PC-3 (cell line): ENCODE measurements around the gene ASCC2.

Experiments
- EZH2 ChIP-seq: fragments of 300-600 bp; sonication (generic); IDR thresholded peaks from one replicate; pipeline ENCODE4 v1.6.1; 2017; ENCODE audit warnings: antibody characterized with exemption, mild to moderate bottlenecking, low read length; ENCODE audit not compliant: unreplicated experiment
- EZH2phosphoT487 ChIP-seq: fragments of 300-600 bp; sonication (generic); IDR thresholded peaks from 2 replicates; pipeline ENCODE4 v1.6.1; 2018; ENCODE audit warnings: mild to moderate bottlenecking, antibody characterized with exemption, low read length, borderline replicate concordance
- TF ChIP-seq, protein P1 (sequence below): fragments of 300-600 bp; sonication (generic); conservative IDR thresholded peaks from 2 replicates; pipeline ENCODE4 v1.5.1; 2017; ENCODE audit warnings: antibody characterized with exemption, low read depth, mild to moderate bottlenecking, low read length

DNA sequence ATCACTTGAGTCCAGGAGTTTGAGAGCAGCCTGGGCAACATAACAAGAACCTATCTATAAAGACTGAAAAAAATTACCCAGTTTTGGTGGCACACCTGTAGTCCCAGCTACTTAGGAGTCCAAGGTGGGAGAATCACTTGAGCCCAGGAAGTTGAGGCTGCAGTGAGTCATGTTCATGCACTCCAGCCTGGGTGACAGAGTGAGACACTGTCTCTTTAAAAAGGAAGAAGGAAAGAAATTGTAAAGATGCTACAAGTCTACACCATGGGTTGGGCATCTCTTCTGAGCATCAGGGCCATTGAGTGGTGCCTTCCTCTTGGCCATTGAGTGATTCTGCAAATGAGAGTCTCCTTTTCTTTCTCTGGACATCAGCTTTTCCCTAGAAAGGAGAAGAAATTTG lies 29.2 kb upstream of the ASCC2 start:
- TF ChIP-seq, protein P1, sequence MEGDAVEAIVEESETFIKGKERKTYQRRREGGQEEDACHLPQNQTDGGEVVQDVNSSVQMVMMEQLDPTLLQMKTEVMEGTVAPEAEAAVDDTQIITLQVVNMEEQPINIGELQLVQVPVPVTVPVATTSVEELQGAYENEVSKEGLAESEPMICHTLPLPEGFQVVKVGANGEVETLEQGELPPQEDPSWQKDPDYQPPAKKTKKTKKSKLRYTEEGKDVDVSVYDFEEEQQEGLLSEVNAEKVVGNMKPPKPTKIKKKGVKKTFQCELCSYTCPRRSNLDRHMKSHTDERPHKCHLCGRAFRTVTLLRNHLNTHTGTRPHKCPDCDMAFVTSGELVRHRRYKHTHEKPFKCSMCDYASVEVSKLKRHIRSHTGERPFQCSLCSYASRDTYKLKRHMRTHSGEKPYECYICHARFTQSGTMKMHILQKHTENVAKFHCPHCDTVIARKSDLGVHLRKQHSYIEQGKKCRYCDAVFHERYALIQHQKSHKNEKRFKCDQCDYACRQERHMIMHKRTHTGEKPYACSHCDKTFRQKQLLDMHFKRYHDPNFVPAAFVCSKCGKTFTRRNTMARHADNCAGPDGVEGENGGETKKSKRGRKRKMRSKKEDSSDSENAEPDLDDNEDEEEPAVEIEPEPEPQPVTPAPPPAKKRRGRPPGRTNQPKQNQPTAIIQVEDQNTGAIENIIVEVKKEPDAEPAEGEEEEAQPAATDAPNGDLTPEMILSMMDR, result no peak
- TF ChIP-seq EZH2 (no peak), EZH2phosphoT487 (no peak)
